Large intestine (tissue), 3 donors: Measurements from ENCODE around the gene RBM44. TPM values are rescaled to one million over a fixed set of nuclear protein-coding genes. Genes with fewer than 3 reads are reported as not detected.
"Not testable (repeated sequence)": the region's sequence is repeated elsewhere in the genome, so short reads cannot be mapped to it uniquely, and the experiment has no call there.

Experiments
- DNase-seq, 2 donors: peaks; one replicate each; pipeline versions ENCODE4 v3.0.0 to v3.0.0-alpha.2; 2013
- H3K27ac ChIP-seq: one replicate; pipeline ENCODE4 v1.5.1; 2013; ENCODE audit warnings: low read length
- H3K27me3 ChIP-seq: 2 replicates; pipeline ENCODE4 v1.6.1; 2013; ENCODE audit warnings: low read length; ENCODE audit not compliant: control insufficient read depth, insufficient read depth
- H3K36me3 ChIP-seq: 2 replicates; pipeline ENCODE4 v1.6.1; 2013; ENCODE audit warnings: low read length; ENCODE audit not compliant: control insufficient read depth, insufficient read depth
- H3K4me1 ChIP-seq: one replicate; pipeline ENCODE4 v1.6.1; 2013; ENCODE audit warnings: low read length; ENCODE audit not compliant: control insufficient read depth, insufficient read depth
- H3K4me3 ChIP-seq: one replicate; pipeline ENCODE4 v1.5.1; 2013; ENCODE audit warnings: low read length
- H3K9me3 ChIP-seq: one replicate; pipeline ENCODE4 v1.6.1; 2013; ENCODE audit warnings: mild to moderate bottlenecking, low read depth, low read length, moderate library complexity; ENCODE audit not compliant: control insufficient read depth
- WGBS: methylation state at CpG from one replicate; pipeline ENCODE4 v1.1.5; 2013; ENCODE audit warnings: low lambda C conversion rate; ENCODE audit not compliant: insufficient coverage; 5-methylcytosine and 5-hydroxymethylcytosine counted together
- polyA plus RNA-seq: library from polyadenylated mRNA; unstranded; fragments of 120-200 nt; gene quantifications from one replicate; pipeline ENCODE4 v1.2.1, GENCODE V29; 2013

RBM44 gene
- polyA plus RNA-seq, 1 donor: 0.49 TPM

DNA sequence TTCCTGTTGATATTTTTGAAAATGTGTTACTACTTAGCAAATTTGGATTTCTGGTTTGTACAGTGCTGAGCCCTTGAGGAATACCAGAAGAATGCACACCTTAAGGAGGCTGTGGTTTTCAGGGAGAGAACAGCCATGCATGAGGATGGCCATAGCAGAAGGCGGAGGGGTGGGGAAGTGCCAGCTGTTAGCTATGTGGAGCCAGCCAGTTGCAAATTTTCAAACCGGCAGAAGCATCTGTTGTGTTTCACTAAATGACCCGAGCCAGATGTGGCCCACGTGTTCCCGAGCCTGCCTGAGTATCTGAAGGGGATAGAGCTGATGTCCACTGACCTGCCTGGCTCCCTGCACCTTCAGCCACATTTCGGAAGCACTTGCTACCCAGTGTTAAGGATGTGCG, 16.4 kb upstream of the RBM44 start:
- Histone ChIP-seq H3K9me3 (peaks cover 5% of the 10 kb centered on the region), H3K27ac (no peak overlapping the region), H3K27me3 (no peaks in the 10 kb centered on the region), H3K36me3 (peaks cover 38% of the 10 kb centered on the region), H3K4me3 (no peak overlapping the region), H3K4me1 (no peaks in the 10 kb centered on the region)
- no peak for DNase-seq
- WGBS: no CpG with 5 or more reads among the region's 7 CpGs

DNA sequence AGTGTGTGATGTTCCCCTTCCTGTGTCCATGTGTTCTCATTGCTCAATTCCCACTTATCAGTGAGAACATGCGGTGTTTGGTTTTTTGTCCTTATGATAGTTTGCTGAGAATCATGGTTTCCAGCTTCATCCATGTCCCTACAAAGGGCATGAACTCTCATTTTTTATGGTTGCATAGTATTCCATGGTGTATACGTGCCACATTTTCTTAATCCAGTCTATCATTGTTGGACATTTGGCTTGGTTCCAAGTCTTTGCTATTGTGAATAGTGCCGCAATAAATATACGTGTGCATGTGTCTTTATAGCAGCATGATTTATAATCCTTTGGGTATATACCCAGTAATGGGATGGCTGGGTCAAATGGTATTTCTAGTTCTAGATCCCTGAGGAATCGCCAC, 14.9 kb upstream of the RBM44 start:
- no CpG with 5 or more reads among the region's 5 CpGs for WGBS
- not testable (repeated sequence) for DNase-seq, H3K27ac ChIP-seq, H3K27me3 ChIP-seq, H3K4me3 ChIP-seq, H3K9me3 ChIP-seq, H3K4me1 ChIP-seq
- H3K36me3 ChIP-seq: peaks cover 30% of the 10 kb centered on the region

DNA sequence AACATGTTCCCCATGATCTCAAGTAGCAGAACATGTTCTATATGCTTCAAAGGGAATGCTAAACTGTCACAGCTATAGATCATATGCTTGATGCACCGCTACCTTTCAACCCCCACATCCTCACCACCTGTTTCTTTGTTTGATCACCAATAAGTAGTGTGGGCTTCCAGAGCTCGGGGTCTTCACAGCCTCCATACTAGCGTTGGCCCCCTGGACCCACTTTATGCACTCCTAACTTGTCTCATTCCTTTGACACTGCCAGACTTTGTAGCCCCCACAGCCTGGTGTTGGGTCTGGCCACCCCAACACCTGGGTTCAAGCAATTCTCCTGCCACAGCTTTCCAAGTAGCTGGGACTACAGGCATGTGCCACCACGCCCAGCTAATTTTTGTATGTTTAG, 11.6 kb upstream of the RBM44 start:
- no CpG with 5 or more reads among the region's 4 CpGs for WGBS
- no peak for DNase-seq

DNA sequence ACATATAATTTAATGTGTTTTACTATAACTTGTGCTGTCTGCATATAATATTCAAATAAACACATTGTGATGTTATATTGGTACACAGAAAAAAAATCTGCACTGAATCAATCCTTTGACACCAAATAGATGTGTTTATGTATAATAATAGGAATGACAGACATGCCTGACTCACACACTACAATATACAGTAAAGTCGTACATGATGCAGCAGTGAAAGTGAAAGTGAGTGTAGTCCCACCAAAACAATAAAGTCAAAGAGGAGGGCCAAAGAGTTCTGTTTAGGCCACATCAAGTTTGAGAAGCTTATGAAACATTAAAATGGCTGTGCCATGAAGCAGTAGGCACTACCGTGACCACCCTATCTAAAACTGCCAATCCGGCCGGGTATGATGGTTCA, 8.2 kb upstream of the RBM44 start:
- H3K4me1 ChIP-seq: no peaks in the 10 kb centered on the region
- H3K27me3 ChIP-seq: no peaks in the 10 kb centered on the region
- DNase-seq: no peak
- WGBS: 50% methylated on average over 1 of the region's 4 CpGs
- no peaks in the 10 kb centered on the region for H3K36me3 ChIP-seq
- peaks cover 9% of the 10 kb centered on the region for H3K9me3 ChIP-seq
- no peak overlapping the region for H3K27ac ChIP-seq
- no peak overlapping the region for H3K4me3 ChIP-seq

More for the DNA sequence above, 11.6 kb upstream of the RBM44 start:
- peaks cover 5% of the 10 kb centered on the region for H3K36me3 ChIP-seq
- H3K27ac ChIP-seq: no peak overlapping the region
- no peak overlapping the region for H3K4me3 ChIP-seq
- no peaks in the 10 kb centered on the region for H3K4me1 ChIP-seq
- H3K9me3 ChIP-seq: peaks cover 9% of the 10 kb centered on the region
- no peaks in the 10 kb centered on the region for H3K27me3 ChIP-seq

DNA sequence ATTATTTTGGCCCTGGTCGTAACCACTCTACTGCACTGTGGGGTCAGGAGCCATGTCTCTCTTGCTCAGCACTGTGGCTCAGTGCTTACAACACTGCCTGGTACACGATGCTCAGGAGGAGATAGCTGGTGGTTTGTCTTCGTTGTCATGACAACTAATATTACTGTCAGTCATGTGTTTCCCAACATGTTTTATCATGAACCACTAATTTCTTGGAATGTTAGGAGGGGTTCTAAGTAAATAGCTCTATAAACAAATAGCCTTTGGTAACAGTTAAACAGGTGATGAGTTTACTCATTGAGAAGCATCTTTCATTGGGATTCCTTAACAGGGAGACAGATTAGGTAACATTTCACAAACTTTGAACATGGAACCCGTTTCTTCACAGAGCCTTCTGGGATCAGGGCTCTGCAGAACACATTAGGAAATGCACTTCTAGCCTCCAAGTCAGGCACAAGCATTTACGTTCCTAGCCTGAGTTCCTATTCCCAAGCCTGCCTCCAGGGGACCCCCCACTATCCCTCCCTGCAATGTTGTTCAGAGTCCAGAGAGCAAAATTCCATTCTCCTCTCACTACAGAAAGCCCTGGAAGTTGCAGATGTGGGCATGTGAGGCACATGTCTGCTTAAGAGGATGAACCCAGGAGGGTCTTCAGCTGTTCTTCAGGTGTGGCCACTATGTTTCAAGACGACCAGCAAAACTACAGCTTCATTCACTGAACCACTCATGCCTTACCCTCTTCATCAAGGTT, 6.4 kb upstream of the RBM44 start:
- H3K27me3 ChIP-seq: no peaks in the 10 kb centered on the region
- peaks cover 4% of the 10 kb centered on the region for H3K9me3 ChIP-seq
- peak; percentile 13 to 43 for DNase-seq
- no peaks in the 10 kb centered on the region for H3K36me3 ChIP-seq
- H3K27ac ChIP-seq: no peak overlapping the region
- no peak overlapping the region for H3K4me3 ChIP-seq
- no CpG with 5 or more reads among the region's 6 CpGs for WGBS
- H3K4me1 ChIP-seq: no peaks in the 10 kb centered on the region

DNA sequence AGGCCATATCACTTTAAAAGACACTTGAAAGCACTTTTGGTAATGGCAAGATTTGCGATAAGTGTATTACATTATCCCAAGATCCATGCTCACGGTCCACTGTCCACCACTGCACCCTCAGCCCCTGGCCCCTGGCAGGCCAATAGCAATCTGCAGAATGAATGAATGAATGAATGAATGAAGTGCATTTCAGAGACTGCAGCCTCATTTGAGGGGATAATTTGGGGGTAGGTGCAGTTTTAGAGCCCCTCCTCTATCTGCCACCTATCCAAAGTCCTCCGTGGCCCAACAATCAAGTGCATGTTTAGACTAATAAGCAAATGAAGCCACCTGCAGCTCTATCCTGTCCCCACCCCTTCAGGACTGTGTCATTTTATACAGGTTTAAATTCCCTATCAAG, 1.3 kb upstream of the RBM44 start:
- no peaks in the 10 kb centered on the region for H3K27me3 ChIP-seq
- no peak overlapping the region for H3K4me3 ChIP-seq
- no peaks in the 10 kb centered on the region for H3K4me1 ChIP-seq
- WGBS: 100% methylated on average over 1 of the region's 3 CpGs
- H3K9me3 ChIP-seq: peaks cover 16% of the 10 kb centered on the region
- DNase-seq: no peak
- no peaks in the 10 kb centered on the region for H3K36me3 ChIP-seq
- no peak overlapping the region for H3K27ac ChIP-seq

DNA sequence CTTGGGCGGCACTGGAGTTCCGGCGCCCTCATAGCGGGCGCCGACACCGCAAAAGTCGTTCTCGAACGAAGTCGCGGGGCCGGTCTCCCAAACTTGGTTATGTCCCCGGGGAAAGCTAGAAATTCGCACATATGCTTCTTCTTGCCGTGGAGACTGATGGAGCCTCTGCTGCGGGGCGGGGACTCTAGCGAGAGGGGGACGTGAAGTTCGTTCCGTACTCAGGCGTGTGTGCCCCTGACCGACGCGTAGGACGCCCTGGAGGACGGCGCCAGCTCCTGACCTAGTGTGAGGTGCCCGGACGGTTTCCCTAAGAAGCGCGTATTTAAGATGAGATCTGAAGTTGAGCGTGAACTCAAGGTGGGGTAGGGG, 465 bp downstream of the RBM44 start:
- Histone ChIP-seq H3K9me3 (peaks cover 16% of the 10 kb centered on the region), H3K4me3 (no peak overlapping the region), H3K27me3 (no peaks in the 10 kb centered on the region), H3K4me1 (no peaks in the 10 kb centered on the region), H3K27ac (no peak overlapping the region), H3K36me3 (no peaks in the 10 kb centered on the region)
- DNase-seq: no peak
- WGBS: no CpG with 5 or more reads among the region's 34 CpGs

DNA sequence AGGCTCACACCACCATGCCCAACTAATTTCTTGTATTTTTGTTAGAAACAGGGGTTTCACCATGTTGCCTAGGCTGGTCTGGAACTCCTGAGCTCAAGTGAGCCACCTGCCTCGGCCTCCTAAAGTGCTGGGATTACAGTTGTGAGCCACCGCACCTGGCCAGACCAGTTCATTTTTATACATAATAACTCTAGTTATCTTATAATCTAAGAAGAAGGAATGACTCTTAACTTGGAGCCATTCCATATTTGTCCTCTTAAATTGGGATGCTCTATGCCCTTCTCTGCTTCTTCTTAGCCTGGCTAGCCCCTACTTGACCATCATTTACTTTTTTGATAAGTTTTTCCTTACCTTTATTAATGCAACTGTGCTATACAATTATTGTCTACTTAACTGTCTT, 2.9 kb downstream of the RBM44 start:
- peaks cover 16% of the 10 kb centered on the region for H3K9me3 ChIP-seq
- no peaks in the 10 kb centered on the region for H3K27me3 ChIP-seq
- no peaks in the 10 kb centered on the region for H3K36me3 ChIP-seq
- no peak for DNase-seq
- no CpG with 5 or more reads among the region's 2 CpGs for WGBS
- no peak overlapping the region for H3K4me3 ChIP-seq
- no peaks in the 10 kb centered on the region for H3K4me1 ChIP-seq
- H3K27ac ChIP-seq: no peak overlapping the region

DNA sequence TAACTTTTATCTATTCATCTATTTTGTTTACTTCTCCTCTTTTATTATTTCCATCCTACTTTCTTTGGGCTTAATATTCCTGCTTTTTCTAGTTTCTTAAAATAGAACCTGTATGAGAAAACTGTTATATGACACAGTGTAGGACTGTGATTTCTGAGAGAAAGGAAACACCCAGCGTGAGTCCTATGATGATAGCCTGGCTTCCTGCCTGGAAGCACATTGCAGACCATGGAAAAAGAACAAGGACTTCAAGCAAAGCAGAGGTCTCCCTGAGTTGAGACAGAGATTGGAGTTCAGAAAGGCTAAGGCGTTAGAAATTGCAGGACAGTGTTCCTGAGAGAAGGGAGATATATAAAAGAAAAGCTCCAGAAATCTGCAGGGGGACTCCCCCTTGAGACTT, 7.8 kb downstream of the RBM44 start:
- Histone ChIP-seq H3K9me3 (peaks cover 4% of the 10 kb centered on the region), H3K4me1 (no peaks in the 10 kb centered on the region), H3K4me3 (no peak overlapping the region), H3K27me3 (no peaks in the 10 kb centered on the region), H3K36me3 (no peaks in the 10 kb centered on the region), H3K27ac (no peak overlapping the region)
- DNase-seq: no peak
- no CpG with 5 or more reads among the region's 2 CpGs for WGBS

DNA sequence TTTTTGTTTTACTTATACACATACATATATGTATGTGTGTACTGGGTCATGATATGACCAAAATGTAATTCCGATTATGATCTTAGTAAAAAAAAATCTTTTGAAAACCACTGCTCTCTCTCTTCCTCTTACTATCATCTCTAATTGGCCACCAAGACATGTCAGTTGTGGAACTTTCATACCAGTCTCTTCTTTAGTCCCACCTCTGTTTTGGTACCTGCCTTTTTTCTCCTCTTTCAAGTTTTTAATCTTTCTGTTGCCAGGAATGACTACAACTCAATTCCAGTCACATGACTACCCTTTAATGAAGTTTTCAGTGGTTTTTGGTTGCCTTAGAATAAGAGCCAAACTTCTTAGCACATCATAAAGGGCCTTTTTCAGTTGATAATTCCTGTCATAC, 17.1 kb downstream of the RBM44 start:
- no peaks in the 10 kb centered on the region for H3K36me3 ChIP-seq

DNA sequence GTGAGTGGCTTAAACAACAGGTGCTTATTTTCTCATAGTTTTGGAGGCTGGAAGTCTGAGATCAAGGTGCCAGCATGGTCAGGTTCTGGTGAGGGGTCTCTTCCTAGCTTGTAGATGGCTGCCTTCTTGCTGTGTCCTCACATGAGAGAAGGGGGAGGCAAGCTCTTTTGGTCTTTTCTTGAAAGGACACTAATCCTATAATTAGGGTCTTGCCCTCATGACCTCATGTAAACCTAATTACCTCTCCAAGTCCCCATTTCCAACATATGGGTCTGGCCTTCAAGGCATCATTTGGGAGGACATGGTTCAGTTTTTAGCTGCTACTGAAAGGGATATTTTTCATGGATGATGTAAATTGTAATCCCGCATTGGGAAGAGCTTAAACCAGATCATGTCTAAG, 18.0 kb downstream of the RBM44 start:
- WGBS: no CpG with 5 or more reads among the region's 1 CpG
- no peak overlapping the region for H3K4me3 ChIP-seq

More for the DNA sequence above, 17.1 kb downstream of the RBM44 start:
- Histone ChIP-seq H3K27me3 (no peaks in the 10 kb centered on the region), H3K4me3 (no peak overlapping the region), H3K27ac (no peak overlapping the region), H3K9me3 (no peaks in the 10 kb centered on the region), H3K4me1 (no peaks in the 10 kb centered on the region)
- 71% methylated on average over 1 of the region's 1 CpG for WGBS
- no peak for DNase-seq

More for the DNA sequence above, 18.0 kb downstream of the RBM44 start:
- DNase-seq: no peak
- Histone ChIP-seq H3K36me3 (no peaks in the 10 kb centered on the region), H3K27me3 (no peaks in the 10 kb centered on the region), H3K9me3 (no peaks in the 10 kb centered on the region), H3K4me1 (no peaks in the 10 kb centered on the region), H3K27ac (no peak overlapping the region)
